Measurements from ENCODE around the gene DMBX1. TPM values are rescaled to one million over a fixed set of nuclear protein-coding genes. Genes with fewer than 3 reads are reported as not detected.

The DMBX1 gene
- polyA plus RNA-seq, 2 donors: 0.01 TPM; not detected in 1

DNA sequence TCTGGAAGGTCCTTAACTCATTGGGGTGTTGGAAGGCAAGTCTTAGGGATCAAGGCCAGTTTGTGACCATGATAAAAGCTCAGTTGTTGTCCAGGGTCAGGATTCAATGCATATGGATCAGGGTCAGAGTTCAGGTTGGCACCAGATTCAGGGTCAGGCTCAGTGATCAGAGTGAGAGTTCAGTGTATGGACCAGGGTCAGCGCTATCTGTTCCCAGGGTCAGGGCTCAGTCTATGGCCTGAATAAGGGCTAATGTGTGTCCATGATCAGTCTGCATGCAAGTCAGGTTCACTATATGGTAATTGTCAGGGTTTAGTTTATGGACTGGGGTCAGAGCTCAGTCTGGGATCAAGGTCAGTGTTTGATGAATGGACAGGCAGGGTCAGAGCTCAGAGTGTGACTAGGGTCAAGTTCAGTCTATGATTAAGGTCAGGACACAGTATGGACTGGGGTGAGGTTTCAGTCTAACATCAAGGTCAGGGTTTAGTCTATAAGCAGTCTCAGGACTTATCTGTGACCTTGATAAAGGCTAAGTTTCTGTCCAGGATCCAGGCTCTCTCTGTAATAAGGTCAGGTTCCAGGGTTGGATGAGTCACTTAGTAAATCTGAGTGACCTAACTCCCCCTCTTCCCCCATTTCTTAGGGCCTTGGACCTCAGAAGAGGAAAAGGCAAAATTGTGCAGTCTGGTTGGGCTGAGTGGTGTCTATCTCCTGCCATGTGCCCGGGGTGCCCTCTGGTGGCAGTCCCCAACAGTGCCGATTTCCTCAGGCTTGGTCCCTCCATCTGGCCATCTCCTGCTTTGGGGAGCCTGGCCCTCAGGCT lies 38.0 kb downstream of the DMBX1 start:
- 29% methylated on average over 3 of the region's 3 CpGs for WGBS, 2 donors
- H3K4me3 ChIP-seq (ENCODE audit: low read depth in 1 of 2, low read length in 2 of 2): no peak overlapping the region
- H3K36me3 ChIP-seq (ENCODE audit: control insufficient read depth in 2 of 2, insufficient read depth in 2 of 2, low read length in 1 of 2): no peaks in the 10 kb centered on the region
- H3K4me1 ChIP-seq (ENCODE audit: control insufficient read depth in 2 of 2, insufficient read depth in 2 of 2, low read length in 1 of 2): peaks cover 6 to 9% of the 10 kb centered on the region in 2 donors
- no peaks in the 10 kb centered on the region for H3K27me3 ChIP-seq (ENCODE audit: control insufficient read depth in 1 of 2, insufficient read depth in 2 of 2, low read length in 2 of 2)
- no peak overlapping the region for H3K27ac ChIP-seq (ENCODE audit: low read depth in 2 of 2, low read length in 1 of 2)
- H3K9me3 ChIP-seq (ENCODE audit: control insufficient read depth in 2 of 2, insufficient read depth in 1 of 2, low read depth in 1 of 2, low read length in 1 of 2): no peaks in the 10 kb centered on the region

DNA sequence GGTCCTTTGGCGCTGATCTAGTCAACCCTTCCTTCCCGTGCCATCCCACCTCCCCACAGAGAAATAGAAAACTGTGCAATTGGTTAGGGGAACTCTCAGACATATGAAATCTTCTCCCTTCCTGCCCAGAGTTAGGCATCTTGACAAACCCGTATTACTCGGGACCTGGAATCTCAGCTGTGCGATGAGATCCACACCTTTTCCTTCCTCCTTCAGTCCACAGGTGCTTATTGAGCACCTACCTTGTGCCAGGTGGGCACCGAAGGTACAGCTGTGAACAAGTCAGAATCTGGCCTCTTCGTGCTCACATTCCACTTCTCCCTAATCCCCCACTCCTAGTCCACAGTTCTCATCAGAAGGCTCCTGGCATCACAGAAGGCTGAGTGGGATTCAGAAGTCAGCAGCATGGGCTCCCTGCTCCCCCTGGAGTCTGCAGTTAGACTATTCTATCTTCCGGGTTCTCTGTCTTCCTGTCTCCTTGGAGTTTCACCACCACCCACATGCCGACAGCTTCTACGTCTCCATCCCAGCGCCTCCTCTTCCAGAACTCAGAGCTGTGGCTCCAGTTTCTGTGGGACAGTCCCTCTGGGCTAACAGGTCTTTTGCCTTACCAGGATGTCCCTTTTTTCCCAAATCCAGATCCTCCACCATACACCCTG lies 38.8 kb downstream of the DMBX1 start:
- no peaks in the 10 kb centered on the region for H3K9me3 ChIP-seq (ENCODE audit: control insufficient read depth in 2 of 2, insufficient read depth in 1 of 2, low read depth in 1 of 2, low read length in 1 of 2)
- H3K27me3 ChIP-seq (ENCODE audit: control insufficient read depth in 1 of 2, insufficient read depth in 2 of 2, low read length in 2 of 2): no peaks in the 10 kb centered on the region
- H3K4me3 ChIP-seq (ENCODE audit: low read depth in 1 of 2, low read length in 2 of 2): no peak overlapping the region
- no peak overlapping the region for H3K27ac ChIP-seq (ENCODE audit: low read depth in 2 of 2, low read length in 1 of 2)
- 39 to 43% methylated on average over 11 of the region's 11 CpGs for WGBS, 2 donors
- H3K36me3 ChIP-seq (ENCODE audit: control insufficient read depth in 2 of 2, insufficient read depth in 2 of 2, low read length in 1 of 2): no peaks in the 10 kb centered on the region
- peaks cover 0 to 4% of the 10 kb centered on the region in 2 donors for H3K4me1 ChIP-seq (ENCODE audit: control insufficient read depth in 2 of 2, insufficient read depth in 2 of 2, low read length in 1 of 2)

DNA sequence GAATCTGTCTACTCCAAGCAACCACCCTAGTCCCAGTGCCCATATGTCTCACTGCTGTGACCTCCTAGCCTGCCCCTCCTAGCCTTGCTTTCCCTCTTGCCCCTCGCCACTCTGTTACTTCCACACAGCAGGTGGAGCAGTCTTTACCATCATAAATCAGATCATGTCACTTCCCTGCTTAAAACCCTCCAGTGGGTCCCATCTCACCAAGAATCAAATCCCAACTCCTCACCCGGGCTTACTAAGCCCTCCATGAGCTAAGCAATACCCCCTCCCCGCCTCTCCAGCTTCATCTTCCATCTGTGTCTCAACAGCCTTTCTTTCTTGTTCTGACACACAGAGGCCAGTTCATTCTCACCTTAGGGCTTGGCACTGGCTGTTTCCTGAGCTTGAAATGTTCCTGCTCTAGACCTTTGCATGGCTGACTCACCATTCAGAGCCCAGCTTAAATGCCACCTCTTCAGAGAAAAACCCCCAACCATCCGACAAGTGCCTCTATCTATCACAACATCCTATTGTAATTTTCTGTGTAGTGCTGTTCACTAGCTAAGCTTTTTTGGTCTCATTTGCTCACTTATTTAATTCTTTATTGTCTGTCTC lies 39.5 kb downstream of the DMBX1 start:
- peaks cover 0 to 5% of the 10 kb centered on the region in 2 donors for H3K4me1 ChIP-seq (ENCODE audit: control insufficient read depth in 2 of 2, insufficient read depth in 2 of 2, low read length in 1 of 2)
- no peak overlapping the region for H3K27ac ChIP-seq (ENCODE audit: low read depth in 2 of 2, low read length in 1 of 2)
- H3K4me3 ChIP-seq (ENCODE audit: low read depth in 1 of 2, low read length in 2 of 2): no peak overlapping the region
- 34 to 42% methylated on average over 4 of the region's 4 CpGs for WGBS, 2 donors
- no peaks in the 10 kb centered on the region for H3K9me3 ChIP-seq (ENCODE audit: control insufficient read depth in 2 of 2, insufficient read depth in 1 of 2, low read depth in 1 of 2, low read length in 1 of 2)
- H3K27me3 ChIP-seq (ENCODE audit: control insufficient read depth in 1 of 2, insufficient read depth in 2 of 2, low read length in 2 of 2): no peaks in the 10 kb centered on the region
- no peaks in the 10 kb centered on the region for H3K36me3 ChIP-seq (ENCODE audit: control insufficient read depth in 2 of 2, insufficient read depth in 2 of 2, low read length in 1 of 2)

DNA sequence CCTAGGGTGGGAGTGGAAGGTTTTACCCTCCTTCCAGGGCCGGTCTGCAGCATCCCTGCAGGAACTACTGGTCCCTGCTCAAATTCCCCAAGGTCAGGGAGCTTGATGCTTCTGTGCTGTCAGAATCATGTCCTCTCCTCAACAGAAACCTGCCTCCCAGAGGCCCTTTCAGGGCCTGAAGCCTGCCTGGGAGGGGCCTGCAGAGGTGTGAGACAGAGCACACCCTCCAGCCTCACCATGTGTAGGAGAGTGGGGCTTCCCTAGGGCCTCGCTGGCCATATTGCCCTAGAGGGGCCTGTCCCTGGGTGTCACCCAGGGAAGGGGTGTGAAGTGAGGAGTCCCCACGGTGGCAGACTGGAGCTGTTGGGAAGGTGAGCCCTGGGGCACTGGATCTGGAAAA lies 40.7 kb downstream of the DMBX1 start:
- no peaks in the 10 kb centered on the region for H3K27me3 ChIP-seq (ENCODE audit: control insufficient read depth in 1 of 2, insufficient read depth in 2 of 2, low read length in 2 of 2)
- peaks cover 0 to 5% of the 10 kb centered on the region in 2 donors for H3K4me1 ChIP-seq (ENCODE audit: control insufficient read depth in 2 of 2, insufficient read depth in 2 of 2, low read length in 1 of 2)
- H3K4me3 ChIP-seq (ENCODE audit: low read depth in 1 of 2, low read length in 2 of 2): no peak overlapping the region
- no peaks in the 10 kb centered on the region for H3K36me3 ChIP-seq (ENCODE audit: control insufficient read depth in 2 of 2, insufficient read depth in 2 of 2, low read length in 1 of 2)
- no peaks in the 10 kb centered on the region for H3K9me3 ChIP-seq (ENCODE audit: control insufficient read depth in 2 of 2, insufficient read depth in 1 of 2, low read depth in 1 of 2, low read length in 1 of 2)
- no peak overlapping the region for H3K27ac ChIP-seq (ENCODE audit: low read depth in 2 of 2, low read length in 1 of 2)
- 65 to 80% methylated on average over 3 of the region's 3 CpGs for WGBS, 2 donors

DNA sequence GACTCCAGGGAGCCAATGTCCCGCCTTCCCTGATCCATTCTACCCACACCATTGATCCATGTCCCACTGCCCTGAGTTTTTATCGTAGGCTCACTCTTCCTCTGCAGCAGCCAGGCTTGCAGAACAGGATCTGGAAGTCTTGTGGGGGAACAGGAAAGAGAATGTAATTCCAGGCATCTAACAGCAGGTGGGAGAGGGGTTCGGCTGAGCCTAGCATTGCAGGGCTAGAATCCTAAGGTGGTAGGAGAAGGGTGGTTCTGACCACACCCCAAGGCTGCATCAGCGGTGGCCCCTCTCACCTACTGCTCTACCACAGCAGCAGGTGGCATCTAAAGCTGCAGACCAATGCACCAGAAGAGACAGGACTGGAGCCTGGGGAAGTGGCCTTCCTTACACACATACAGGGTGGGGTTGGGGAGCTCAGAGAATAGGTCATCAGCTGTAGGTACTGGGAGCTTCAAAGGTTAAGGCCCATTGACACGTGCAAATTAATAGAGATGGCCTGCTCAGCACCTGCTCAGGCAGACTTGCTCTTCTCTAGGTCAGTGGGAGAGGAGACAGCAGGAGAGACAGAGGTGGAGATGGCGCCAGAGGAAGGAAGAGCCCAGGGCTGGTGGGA lies 41.3 kb downstream of the DMBX1 start:
- 49 to 53% methylated on average over 6 of the region's 6 CpGs for WGBS, 2 donors
- Histone ChIP-seq H3K36me3 (ENCODE audit: control insufficient read depth in 2 of 2, insufficient read depth in 2 of 2, low read length in 1 of 2) (no peaks in the 10 kb centered on the region), H3K9me3 (ENCODE audit: control insufficient read depth in 2 of 2, insufficient read depth in 1 of 2, low read depth in 1 of 2, low read length in 1 of 2) (no peaks in the 10 kb centered on the region), H3K4me3 (ENCODE audit: low read depth in 1 of 2, low read length in 2 of 2) (no peak overlapping the region), H3K27me3 (ENCODE audit: control insufficient read depth in 1 of 2, insufficient read depth in 2 of 2, low read length in 2 of 2) (no peaks in the 10 kb centered on the region), H3K4me1 (ENCODE audit: control insufficient read depth in 2 of 2, insufficient read depth in 2 of 2, low read length in 1 of 2) (peaks cover 0 to 5% of the 10 kb centered on the region in 2 donors), H3K27ac (ENCODE audit: low read depth in 2 of 2, low read length in 1 of 2) (no peak overlapping the region)

DNA sequence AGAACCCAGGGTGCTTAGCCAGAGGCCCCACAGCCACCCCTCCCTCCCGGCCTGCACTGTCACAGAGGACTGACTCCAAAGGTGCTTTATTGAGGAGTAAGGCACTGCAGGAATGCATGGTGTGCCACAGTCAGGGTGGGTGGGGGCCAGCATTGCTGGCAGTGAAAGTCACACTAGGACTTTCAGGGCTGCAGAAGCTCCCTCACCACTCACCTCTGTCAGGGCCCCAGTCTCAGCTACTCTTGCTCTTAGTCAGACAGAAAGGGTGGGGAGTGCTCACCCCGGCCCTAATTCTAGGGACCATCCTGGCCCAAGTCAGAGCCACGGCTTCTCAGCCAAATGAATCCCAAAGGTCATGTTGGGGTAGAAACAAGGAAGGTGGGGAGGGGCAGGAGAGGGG lies 42.5 kb downstream of the DMBX1 start:
- H3K27ac ChIP-seq (ENCODE audit: low read depth in 2 of 2, low read length in 1 of 2): no peak overlapping the region
- no peak overlapping the region for H3K4me3 ChIP-seq (ENCODE audit: low read depth in 1 of 2, low read length in 2 of 2)
- H3K27me3 ChIP-seq (ENCODE audit: control insufficient read depth in 1 of 2, insufficient read depth in 2 of 2, low read length in 2 of 2): no peaks in the 10 kb centered on the region
- H3K36me3 ChIP-seq (ENCODE audit: control insufficient read depth in 2 of 2, insufficient read depth in 2 of 2, low read length in 1 of 2): no peaks in the 10 kb centered on the region
- peaks cover 0 to 5% of the 10 kb centered on the region in 2 donors for H3K4me1 ChIP-seq (ENCODE audit: control insufficient read depth in 2 of 2, insufficient read depth in 2 of 2, low read length in 1 of 2)
- H3K9me3 ChIP-seq (ENCODE audit: control insufficient read depth in 2 of 2, insufficient read depth in 1 of 2, low read depth in 1 of 2, low read length in 1 of 2): no peaks in the 10 kb centered on the region
- WGBS, 2 donors: 72% methylated on average over 3 of the region's 3 CpGs

DNA sequence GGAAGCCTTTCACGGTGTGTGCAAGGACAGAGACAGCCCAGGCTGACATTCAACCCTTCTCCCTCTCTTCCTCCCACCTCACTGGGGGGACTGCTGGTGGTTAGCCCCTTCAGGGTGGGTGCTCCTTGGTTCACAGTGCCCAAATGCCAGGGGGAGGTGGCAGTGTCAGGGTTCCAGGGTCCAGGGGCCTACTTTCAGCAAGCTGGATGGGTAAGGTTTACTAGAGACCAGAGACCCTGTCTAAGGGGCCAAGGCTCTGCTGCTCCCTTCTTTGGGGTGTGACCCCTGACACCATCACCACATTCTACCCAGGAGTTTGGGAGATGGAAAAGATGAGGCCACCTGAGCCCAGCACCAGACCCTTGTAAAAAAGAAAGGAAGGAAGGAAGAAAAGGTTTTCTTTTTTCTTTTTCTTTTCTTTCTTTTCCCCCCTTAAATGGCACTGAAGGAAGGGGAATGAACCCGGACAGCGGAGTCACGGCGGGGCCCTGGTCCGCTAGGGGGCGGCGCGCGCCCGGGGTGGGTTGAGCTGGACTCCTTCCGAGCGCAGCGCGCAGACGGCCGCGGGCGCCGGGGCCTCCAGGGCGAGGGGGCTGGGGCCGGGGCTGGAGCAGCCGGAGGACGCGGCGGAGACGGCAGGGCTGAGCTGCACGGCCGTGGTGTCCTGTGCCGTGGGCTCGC lies 43.0 kb downstream of the DMBX1 start:
- 2% methylated on average over 26 to 31 of the region's 31 CpGs for WGBS, 2 donors
- Histone ChIP-seq H3K9me3 (ENCODE audit: control insufficient read depth in 2 of 2, insufficient read depth in 1 of 2, low read depth in 1 of 2, low read length in 1 of 2) (no peaks in the 10 kb centered on the region), H3K27ac (ENCODE audit: low read depth in 2 of 2, low read length in 1 of 2) (peak overlapping the region; percentile 40 to 60), H3K27me3 (ENCODE audit: control insufficient read depth in 1 of 2, insufficient read depth in 2 of 2, low read length in 2 of 2) (no peaks in the 10 kb centered on the region), H3K4me1 (ENCODE audit: control insufficient read depth in 2 of 2, insufficient read depth in 2 of 2, low read length in 1 of 2) (peaks cover 0 to 5% of the 10 kb centered on the region in 2 donors), H3K36me3 (ENCODE audit: control insufficient read depth in 2 of 2, insufficient read depth in 2 of 2, low read length in 1 of 2) (no peaks in the 10 kb centered on the region), H3K4me3 (ENCODE audit: low read depth in 1 of 2, low read length in 2 of 2) (peak overlapping the region; percentile 37 to 50)

DNA sequence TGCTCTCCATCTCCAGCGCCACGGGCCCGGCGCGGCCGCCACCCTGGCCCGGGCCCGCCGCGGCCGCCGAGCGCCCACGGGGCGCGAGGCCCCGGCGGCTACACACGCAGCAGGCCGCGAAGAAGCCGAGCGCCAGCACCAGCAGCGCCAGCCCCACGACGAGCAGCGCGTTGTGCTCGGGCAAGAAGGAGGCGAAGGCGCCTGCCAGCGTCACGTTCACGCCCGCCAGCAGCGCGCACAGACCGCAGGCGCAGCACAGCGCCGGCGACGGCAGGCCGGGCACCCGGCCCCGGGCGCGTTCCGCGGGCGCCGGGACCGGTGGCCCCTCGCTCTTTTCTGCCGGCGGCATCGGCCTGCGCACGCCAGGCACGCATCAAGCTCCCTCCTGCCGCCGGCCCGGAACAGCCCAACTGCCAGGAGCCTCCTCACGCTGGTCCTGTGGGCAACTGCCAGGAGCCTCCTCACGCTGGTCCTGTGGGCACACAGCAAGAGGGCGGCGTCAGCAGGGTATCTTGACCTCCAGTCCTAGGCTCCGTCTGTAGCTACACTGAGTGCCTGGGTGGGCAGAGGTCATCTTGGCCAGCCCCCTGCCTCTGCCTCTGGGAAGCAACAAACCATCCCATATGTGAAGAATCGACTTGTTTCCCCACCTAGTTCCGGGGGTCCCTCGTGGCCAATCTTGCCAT lies 43.7 kb downstream of the DMBX1 start:
- Histone ChIP-seq H3K4me1 (ENCODE audit: control insufficient read depth in 2 of 2, insufficient read depth in 2 of 2, low read length in 1 of 2) (peaks cover 0 to 5% of the 10 kb centered on the region in 2 donors), H3K9me3 (ENCODE audit: control insufficient read depth in 2 of 2, insufficient read depth in 1 of 2, low read depth in 1 of 2, low read length in 1 of 2) (no peaks in the 10 kb centered on the region), H3K4me3 (ENCODE audit: low read depth in 1 of 2, low read length in 2 of 2) (peak overlapping the region; percentile 37 to 50), H3K27me3 (ENCODE audit: control insufficient read depth in 1 of 2, insufficient read depth in 2 of 2, low read length in 2 of 2) (no peaks in the 10 kb centered on the region), H3K36me3 (ENCODE audit: control insufficient read depth in 2 of 2, insufficient read depth in 2 of 2, low read length in 1 of 2) (peaks cover 0 to under 1% of the 10 kb centered on the region in 2 donors), H3K27ac (ENCODE audit: low read depth in 2 of 2, low read length in 1 of 2) (peak overlapping the region; percentile 40 to 60)
- 4 to 7% methylated on average over 48 to 71 of the region's 71 CpGs for WGBS, 2 donors

Measured in esophagus (tissue), 2 donors.